HepG2 (cell line): ENCODE data around the gene EPB41L1. TPM values are rescaled to one million over a fixed set of nuclear protein-coding genes. Genes with fewer than 3 reads are reported as not detected.

ENCODE experiments used
- ARID2 ChIP-seq: sonication (generic); formaldehyde crosslinking; IDR thresholded peaks from 2 replicates; pipeline ENCODE4 v1.8.1; 2022; ENCODE audit warnings: mild to moderate bottlenecking, missing genetic modification reagents, borderline replicate concordance
- BATF2 ChIP-seq: sonication (generic); formaldehyde crosslinking; IDR thresholded peaks from 2 replicates; pipeline ENCODE4 v1.8.0; 2022; ENCODE audit warnings: mild to moderate bottlenecking, missing genetic modification reagents, moderate library complexity
- BORCS8-MEF2B ChIP-seq: sonication (generic); formaldehyde crosslinking; IDR thresholded peaks from 2 replicates; pipeline ENCODE4 v1.8.0; 2022; ENCODE audit warnings: mild to moderate bottlenecking, missing genetic modification reagents
- CC2D1A ChIP-seq: sonication (generic); formaldehyde crosslinking; IDR thresholded peaks from 2 replicates; pipeline ENCODE4 v1.8.1; 2023; ENCODE audit warnings: mild to moderate bottlenecking, missing genetic modification reagents
- CREB3 ChIP-seq: sonication (generic); formaldehyde crosslinking; IDR thresholded peaks from 2 replicates; pipeline ENCODE4 v1.5.0; 2020; ENCODE audit warnings: missing genetic modification reagents
- DBP ChIP-seq: sonication (generic); formaldehyde crosslinking; IDR thresholded peaks from 2 replicates; pipeline ENCODE4 v1.4.0; 2020; ENCODE audit warnings: missing genetic modification reagents; ENCODE audit errors: not compliant biosample characterization
- ETV5 ChIP-seq: IDR thresholded peaks from 2 replicates; pipeline ENCODE4 v1.6.1; 2018; ENCODE audit warnings: missing biosample characterization, missing genetic modification reagents, inconsistent platforms, borderline replicate concordance
- IRX3 ChIP-seq: sonication (generic); formaldehyde crosslinking; IDR thresholded peaks from 2 replicates; pipeline ENCODE4 v1.8.1; 2023; ENCODE audit warnings: mild to moderate bottlenecking, low read depth, missing genetic modification reagents, borderline replicate concordance
- MBD4 ChIP-seq: IDR thresholded peaks from 2 replicates; pipeline ENCODE4 v1.6.1; 2012; ENCODE audit warnings: low read length, inconsistent platforms, borderline replicate concordance
- MED13 ChIP-seq: sonication (generic); formaldehyde crosslinking; IDR thresholded peaks from 2 replicates; pipeline ENCODE4 v1.5.0; 2020; ENCODE audit warnings: missing genetic modification reagents
- NPAS2 ChIP-seq: sonication (generic); formaldehyde crosslinking; IDR thresholded peaks from 2 replicates; pipeline ENCODE4 v1.8.0; 2022; ENCODE audit warnings: mild to moderate bottlenecking, missing genetic modification reagents, borderline replicate concordance
- RFX1 ChIP-seq: fragments of 450-650 bp; IDR thresholded peaks from 2 replicates; pipeline ENCODE4 v1.6.1; 2017
- RORA ChIP-seq: sonication (generic); formaldehyde crosslinking; IDR thresholded peaks from 2 replicates; pipeline ENCODE4 v1.5.0; 2020; ENCODE audit warnings: mild to moderate bottlenecking, missing genetic modification reagents, moderate library complexity
- TRIM22 ChIP-seq: fragments of 450-650 bp; IDR thresholded peaks from 2 replicates; pipeline ENCODE4 v1.6.1; 2017
- ZFP90 ChIP-seq: sonication (generic); formaldehyde crosslinking; IDR thresholded peaks from 2 replicates; pipeline ENCODE4 v1.8.0; 2022; ENCODE audit warnings: missing genetic modification reagents, mild to moderate bottlenecking, inconsistent platforms, borderline replicate concordance
- ZNF280D ChIP-seq: sonication (generic); formaldehyde crosslinking; IDR thresholded peaks from 2 replicates; pipeline ENCODE4 v1.5.1; 2020; ENCODE audit warnings: mild to moderate bottlenecking, missing genetic modification reagents
- ZNF282 ChIP-seq: fragments of 450-650 bp; IDR thresholded peaks from 2 replicates; pipeline ENCODE4 v1.6.1; 2018; ENCODE audit not compliant: partially characterized antibody
- ZNF317 ChIP-seq: sonication (generic); formaldehyde crosslinking; IDR thresholded peaks from 2 replicates; pipeline ENCODE4 v1.5.0; 2020; ENCODE audit warnings: mild to moderate bottlenecking, missing genetic modification reagents
- ZNF343 ChIP-seq: sonication (generic); formaldehyde crosslinking; IDR thresholded peaks from 2 replicates; pipeline ENCODE4 v1.4.0; 2020; ENCODE audit warnings: mild to moderate bottlenecking, missing genetic modification reagents
- ZNF546 ChIP-seq: sonication (generic); formaldehyde crosslinking; conservative IDR thresholded peaks from 2 replicates; pipeline ENCODE4 v1.8.1; 2023; ENCODE audit warnings: mild to moderate bottlenecking, missing genetic modification reagents
- ZNF576 ChIP-seq: sonication (generic); formaldehyde crosslinking; IDR thresholded peaks from 2 replicates; pipeline ENCODE4 v1.4.0; 2020; ENCODE audit warnings: mild to moderate bottlenecking, missing genetic modification reagents
- ZNF788 ChIP-seq: sonication (generic); formaldehyde crosslinking; IDR thresholded peaks from 2 replicates; pipeline ENCODE4 v1.5.0; 2020; ENCODE audit warnings: mild to moderate bottlenecking, missing genetic modification reagents, borderline replicate concordance
- polyA plus RNA-seq, 8 experiments: library from polyadenylated mRNA; depleted of rRNA in 3 of 8; stranded (reverse) in 7 of 8; unstranded in 1 of 8; fragments of >200 nt; fragmentation: Illumina TruSeq in 4 of 8; extraction: Trizol in 4 of 8; gene quantifications; 2 replicates each; pipeline versions ENCODE4 v1.2.1 to v1.2.3, GENCODE V29; 2011 to 2016; ENCODE audit warnings: low read depth in 4 of 8, missing spikeins in 1 of 8, mixed read lengths in 1 of 8; ENCODE audit not compliant: insufficient read depth in 1 of 8
- total RNA-seq, 5 experiments: library from RNA; depleted of rRNA; stranded (reverse); fragments of >200 nt; fragmentation: Illumina TruSeq; extraction: Trizol; gene quantifications; 2 replicates each; pipeline ENCODE4 v1.2.3, GENCODE V29; 2016; ENCODE audit warnings: low read depth in 1 of 5

Gene EPB41L1
- total and polyA plus RNA-seq, 2 of the 13 experiments (the other 11 are each of a cell fraction or from before 2014, with no cell fraction given), result 16.7 to 39.0 TPM

GRCh38 chr20:36153736-36154699 lies 522 bp upstream of the EPB41L1 start (continued):
- TF ChIP-seq NPAS2 (CRISPR knock-in tag) (no peak), ZNF788 (CRISPR knock-in tag) (peak; percentile 5; the same call in 1 of the 2 replicates), DBP (CRISPR knock-in tag) (no peak), BATF2 (CRISPR knock-in tag) (no peak), MED13 (no peak), IRX3 (CRISPR knock-in tag) (no peak), MBD4 (no peak), ZNF282 (no peak), CC2D1A (CRISPR knock-in tag) (no peak), ARID2 (CRISPR knock-in tag) (no peak), ZNF546 (no peak), ZNF576 (CRISPR knock-in tag) (no peak), ZFP90 (CRISPR knock-in tag) (peak; percentile 89), BORCS8-MEF2B (CRISPR knock-in tag) (peak; percentile 4; the same call in 1 of the 2 replicates), ZNF343 (CRISPR knock-in tag) (peak; percentile 41; the same call in 1 of the 2 replicates), CREB3 (CRISPR knock-in tag) (no peak), RORA (CRISPR knock-in tag) (no peak), ZNF317 (CRISPR knock-in tag) (peak; percentile 75), TRIM22 (no peak), ZNF280D (peak; percentile 38), ETV5 (CRISPR knock-in tag) (no peak), RFX1 (no peak)
